ENCODE data around the gene CARD9. TPM values are rescaled to one million over a fixed set of nuclear protein-coding genes. Genes with fewer than 3 reads are reported as not detected.

Gene CARD9
- total RNA-seq, 1 experiment from 2014 or later, result 1.2 TPM

DNA sequence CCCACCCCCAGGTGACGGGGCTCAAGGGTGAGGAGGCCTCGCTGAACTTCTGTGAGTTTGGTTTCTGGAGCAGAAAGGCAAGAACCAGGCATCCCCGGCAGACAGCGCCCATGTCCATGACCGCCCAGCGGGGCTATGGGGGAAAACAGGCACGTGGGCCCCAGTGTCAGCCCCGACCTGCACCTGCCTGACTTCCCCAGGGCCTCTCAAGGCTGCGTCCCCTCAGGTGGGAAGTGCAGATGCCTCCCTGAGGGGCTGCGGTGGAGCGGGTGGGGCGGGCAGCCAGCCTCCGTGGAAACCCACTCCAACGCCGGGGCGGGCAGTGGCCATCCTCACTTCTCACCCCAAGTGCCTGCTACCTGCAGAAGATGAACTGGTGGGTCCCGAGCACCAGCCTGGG, 6.9 kb upstream of the CARD9 start:
- Mint-ChIP-seq H3K4me1 (ENCODE audit: low read depth, unreplicated experiment) (no peaks in the 10 kb centered on the region), H3K27ac (ENCODE audit: unreplicated experiment) (no peak overlapping the region), H3K27me3 (ENCODE audit: unreplicated experiment) (no peaks in the 10 kb centered on the region), H3K9me3 (ENCODE audit: low read depth, unreplicated experiment) (no peaks in the 10 kb centered on the region), H3K36me3 (ENCODE audit: insufficient read depth, unreplicated experiment) (peaks cover 6% of the 10 kb centered on the region), H3K4me3 (ENCODE audit: low read depth, unreplicated experiment) (no peak overlapping the region)
- TF ChIP-seq CTCF (IDR thresholded peaks at IDR 0.05; ENCODE audit: unreplicated experiment), result no peak
- no TSS peak for BruUV-seq (replicated peaks)
- CTCF ChIA-PET, result no interaction called here
- no peak for DNase-seq
- intact Hi-C loops (cut with micrococcal nuclease; ENCODE audit: unreplicated experiment), result no loop called here

- CTCF ChIA-PET, result no interaction called here
- intact Hi-C loops (cut with micrococcal nuclease; ENCODE audit: unreplicated experiment), result no loop called here
- Mint-ChIP-seq H3K4me1 (ENCODE audit: low read depth, unreplicated experiment) (no peaks in the 10 kb centered on the region), H3K27me3 (ENCODE audit: unreplicated experiment) (no peaks in the 10 kb centered on the region), H3K36me3 (ENCODE audit: insufficient read depth, unreplicated experiment) (peaks cover 6% of the 10 kb centered on the region), H3K27ac (ENCODE audit: unreplicated experiment) (no peak overlapping the region), H3K4me3 (ENCODE audit: low read depth, unreplicated experiment) (no peak overlapping the region), H3K9me3 (ENCODE audit: low read depth, unreplicated experiment) (no peaks in the 10 kb centered on the region)
- no peak for TF ChIP-seq CTCF (IDR thresholded peaks at IDR 0.05; ENCODE audit: unreplicated experiment)
- no TSS peak for BruUV-seq (replicated peaks)
- DNase-seq, result no peak
Observed at GRCh38 chr9:136379891-136380290, 6.4 kb upstream of the CARD9 start.

DNA sequence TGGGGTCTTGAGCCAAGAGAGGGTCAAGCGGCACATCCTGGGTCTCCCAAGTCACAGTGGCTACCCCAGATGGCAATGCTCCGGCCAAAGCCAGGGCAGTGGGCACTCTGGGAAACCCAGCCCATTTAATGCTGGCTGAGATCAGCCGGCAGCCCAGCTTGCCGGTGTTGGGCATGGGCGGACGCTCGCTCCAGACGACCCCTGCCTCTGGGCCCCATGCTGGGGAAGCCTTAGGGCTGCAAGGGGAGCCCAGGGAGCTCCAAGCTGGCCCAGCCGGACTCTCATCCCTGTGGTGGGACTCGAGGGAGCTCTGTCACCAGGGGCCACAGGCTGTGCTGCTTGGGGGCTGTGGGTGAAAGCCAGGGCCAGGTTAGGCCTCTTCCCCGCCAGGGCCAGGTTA, 5.9 kb upstream of the CARD9 start:
- no peaks in the 10 kb centered on the region for H3K27me3 Mint-ChIP-seq (ENCODE audit: unreplicated experiment)
- CTCF ChIA-PET, result no interaction called here
- intact Hi-C loops (cut with micrococcal nuclease; ENCODE audit: unreplicated experiment), result no loop called here
- no peaks in the 10 kb centered on the region for H3K4me1 Mint-ChIP-seq (ENCODE audit: low read depth, unreplicated experiment)
- no peaks in the 10 kb centered on the region for H3K9me3 Mint-ChIP-seq (ENCODE audit: low read depth, unreplicated experiment)
- no TSS peak for BruUV-seq (replicated peaks)
- H3K27ac Mint-ChIP-seq (ENCODE audit: unreplicated experiment), result no peak overlapping the region
- TF ChIP-seq CTCF (IDR thresholded peaks at IDR 0.05; ENCODE audit: unreplicated experiment), result no peak
- no peak for DNase-seq
- H3K36me3 Mint-ChIP-seq (ENCODE audit: insufficient read depth, unreplicated experiment), result peaks cover 6% of the 10 kb centered on the region
- H3K4me3 Mint-ChIP-seq (ENCODE audit: low read depth, unreplicated experiment), result no peak overlapping the region

GRCh38 chr9:136379003-136379287, 5.5 kb upstream of the CARD9 start:
- Mint-ChIP-seq H3K27ac (ENCODE audit: unreplicated experiment) (no peak overlapping the region), H3K4me1 (ENCODE audit: low read depth, unreplicated experiment) (no peaks in the 10 kb centered on the region), H3K36me3 (ENCODE audit: insufficient read depth, unreplicated experiment) (peaks cover 6% of the 10 kb centered on the region), H3K9me3 (ENCODE audit: low read depth, unreplicated experiment) (no peaks in the 10 kb centered on the region), H3K4me3 (ENCODE audit: low read depth, unreplicated experiment) (no peak overlapping the region), H3K27me3 (ENCODE audit: unreplicated experiment) (no peaks in the 10 kb centered on the region)
- TF ChIP-seq CTCF (IDR thresholded peaks at IDR 0.05; ENCODE audit: unreplicated experiment), result no peak
- no peak for DNase-seq
- intact Hi-C loops (cut with micrococcal nuclease; ENCODE audit: unreplicated experiment), result no loop called here
- CTCF ChIA-PET, result no interaction called here
- no TSS peak for BruUV-seq (replicated peaks)
